ENCODE data around the gene NCKAP5.

DNA sequence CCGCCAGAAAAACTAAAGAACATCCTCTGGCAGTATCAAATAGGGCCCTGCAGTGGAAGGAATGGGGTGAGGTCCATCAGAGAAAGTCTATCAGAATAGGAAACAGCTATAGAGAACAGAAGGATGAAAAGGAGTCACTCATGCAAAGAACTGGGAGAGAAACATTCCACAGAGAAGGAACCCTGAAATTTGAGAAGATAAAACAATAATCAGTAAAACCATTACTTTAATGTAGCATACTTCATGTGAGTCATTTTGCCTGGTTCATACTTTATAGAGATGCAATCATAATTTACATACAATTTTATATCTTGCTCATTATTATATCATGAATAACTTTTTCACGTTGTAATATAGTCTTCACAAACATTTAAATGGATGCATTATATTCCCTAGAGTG is 402.2 kb downstream of the NCKAP5 start:
- TF ChIP-seq, protein P1, sequence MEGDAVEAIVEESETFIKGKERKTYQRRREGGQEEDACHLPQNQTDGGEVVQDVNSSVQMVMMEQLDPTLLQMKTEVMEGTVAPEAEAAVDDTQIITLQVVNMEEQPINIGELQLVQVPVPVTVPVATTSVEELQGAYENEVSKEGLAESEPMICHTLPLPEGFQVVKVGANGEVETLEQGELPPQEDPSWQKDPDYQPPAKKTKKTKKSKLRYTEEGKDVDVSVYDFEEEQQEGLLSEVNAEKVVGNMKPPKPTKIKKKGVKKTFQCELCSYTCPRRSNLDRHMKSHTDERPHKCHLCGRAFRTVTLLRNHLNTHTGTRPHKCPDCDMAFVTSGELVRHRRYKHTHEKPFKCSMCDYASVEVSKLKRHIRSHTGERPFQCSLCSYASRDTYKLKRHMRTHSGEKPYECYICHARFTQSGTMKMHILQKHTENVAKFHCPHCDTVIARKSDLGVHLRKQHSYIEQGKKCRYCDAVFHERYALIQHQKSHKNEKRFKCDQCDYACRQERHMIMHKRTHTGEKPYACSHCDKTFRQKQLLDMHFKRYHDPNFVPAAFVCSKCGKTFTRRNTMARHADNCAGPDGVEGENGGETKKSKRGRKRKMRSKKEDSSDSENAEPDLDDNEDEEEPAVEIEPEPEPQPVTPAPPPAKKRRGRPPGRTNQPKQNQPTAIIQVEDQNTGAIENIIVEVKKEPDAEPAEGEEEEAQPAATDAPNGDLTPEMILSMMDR (IDR thresholded peaks at IDR 0.05; ENCODE audit: low read depth, low read length): no peak
- TF ChIP-seq MYC (IDR thresholded peaks at IDR 0.05; ENCODE audit: low read depth, low read length) (no peak), POLR2A (IDR thresholded peaks at IDR 0.05; ENCODE audit: extremely low read depth, insufficient read length) (no peak)

All from NB4 (cell line).